Endothelial cell of umbilical vein (primary cell): ENCODE data around the gene PTPN3. TPM values are rescaled to one million over a fixed set of nuclear protein-coding genes. Genes with fewer than 3 reads are reported as not detected.

ENCODE experiments used
- BruUV-seq: library from RNA; stranded (reverse); fragments of 400-500 nt; replicated peaks from 2 replicates; lab custom pipeline; 2021; lab: Mats Ljungman, UMichigan
- CTCF ChIA-PET: fragments of 300-600, 350-600 bp; sonication (Branson Sonifier 250); formaldehyde crosslinking; loops from one replicate; lab custom pipeline; 2021; ENCODE audit warnings: antibody characterized with exemption, inconsistent platforms; lab: Charles Lee
- POLR2A ChIA-PET: fragments of 300-600, 350-600 bp; sonication (Branson Sonifier 250); formaldehyde crosslinking; loops from one replicate; lab custom pipeline; 2021; ENCODE audit warnings: antibody characterized with exemption, inconsistent platforms; lab: Charles Lee
- DNase-seq: peaks from one replicate; pipeline ENCODE4 v3.0.0-alpha.2; 2011; ENCODE audit warnings: low read depth, low spot score
- FAIRE-seq: peaks from 2 replicates; lab custom pipeline; 2011; peaks lifted over from hg19 to GRCh38; lab: Jason Lieb, UNC
- H2AFZ ChIP-seq: 2 replicates; pipeline ENCODE4 v1.6.0; 2012; ENCODE audit warnings: low read depth, low read length, control low read depth, inconsistent platforms
- H3K27ac ChIP-seq: 2 replicates; pipeline ENCODE4 v1.5.1; 2011; ENCODE audit warnings: low read depth, mild to moderate bottlenecking, control low read depth, low read length, moderate library complexity; ENCODE audit not compliant: insufficient read depth
- H3K27me3 ChIP-seq, 2 experiments: 2 replicates each; pipeline versions ENCODE4 v1.6.0 to v1.6.1; 2011; ENCODE audit warnings: low read length in 2 of 2, mixed read lengths in 1 of 2; ENCODE audit not compliant: control insufficient read depth in 2 of 2, insufficient read depth in 2 of 2
- H3K36me3 ChIP-seq, 2 experiments: 2 replicates in 1 of 2; 3 replicates in 1 of 2; pipeline ENCODE4 v1.5.1; 2011; ENCODE audit warnings: low read length in 2 of 2, mild to moderate bottlenecking in 1 of 2, moderate library complexity in 1 of 2; ENCODE audit not compliant: control insufficient read depth in 2 of 2, insufficient read depth in 2 of 2; ENCODE audit errors: extremely low read depth in 1 of 2
- H3K4me1 ChIP-seq: 3 replicates; pipeline ENCODE4 v1.5.1; 2011; ENCODE audit warnings: mild to moderate bottlenecking, low read length; ENCODE audit not compliant: control insufficient read depth, insufficient read depth; ENCODE audit errors: extremely low read depth
- H3K4me2 ChIP-seq: 2 replicates; pipeline ENCODE4 v1.6.1; 2011; ENCODE audit warnings: low read length, control low read depth, mixed read lengths; ENCODE audit not compliant: insufficient read depth
- H3K4me3 ChIP-seq, 3 experiments: fragments of 200-600 bp in 1 of 3; sonication (generic), shearing (Covaris generic) in 1 of 3; replicated peaks in 1 of 3; 2 replicates each; pipeline ENCODE4 v1.5.1; 2011 to 2016; ENCODE audit warnings: control low read depth in 3 of 3, low read length in 3 of 3, mild to moderate bottlenecking in 2 of 3, inconsistent platforms in 1 of 3, low read depth in 1 of 3, moderate library complexity in 1 of 3; ENCODE audit not compliant: insufficient read depth in 1 of 3
- H3K79me2 ChIP-seq: 2 replicates; pipeline ENCODE4 v1.6.0; 2012; ENCODE audit warnings: low read length, inconsistent platforms; ENCODE audit not compliant: control insufficient read depth, insufficient read depth
- H3K9ac ChIP-seq: replicated peaks from 2 replicates; pipeline ENCODE3; 2011; ENCODE audit warnings: low read length, control low read depth; ENCODE audit not compliant: insufficient read depth; ENCODE audit errors: extremely low read depth
- H3K9me1 ChIP-seq: replicated peaks from 3 replicates; pipeline ENCODE4 v1.6.0; 2011; ENCODE audit warnings: mild to moderate bottlenecking, low read length; ENCODE audit not compliant: control insufficient read depth, insufficient read depth; ENCODE audit errors: extremely low read depth
- H3K9me3 ChIP-seq: replicated peaks from 2 replicates; pipeline ENCODE4 v1.5.1; 2012; ENCODE audit warnings: low read length, inconsistent platforms; ENCODE audit not compliant: control insufficient read depth, insufficient read depth
- H4K20me1 ChIP-seq: replicated peaks from 2 replicates; pipeline ENCODE3; 2011; ENCODE audit warnings: mild to moderate bottlenecking, low read length; ENCODE audit not compliant: control insufficient read depth, insufficient read depth; ENCODE audit errors: extremely low read depth
- CTCF ChIP-seq, 2 donors: IDR thresholded peaks; 1 replicate in 1 of 2; 2 replicates in 1 of 2; pipeline ENCODE4 v1.5.1; 2011; ENCODE audit warnings: low read length in 2 of 2, mild to moderate bottlenecking in 2 of 2, moderate library complexity in 2 of 2, control low read depth in 1 of 2, inconsistent platforms in 1 of 2, low read depth in 1 of 2; ENCODE audit not compliant: insufficient read depth in 1 of 2; ENCODE audit errors: extremely low read depth in 1 of 2
- EZH2 ChIP-seq: IDR thresholded peaks from 2 replicates; pipeline ENCODE4 v1.6.1; 2012; ENCODE audit warnings: borderline replicate concordance, low read depth, mild to moderate bottlenecking, moderate library complexity, low read length, inconsistent platforms; ENCODE audit not compliant: severe bottlenecking
- FOS ChIP-seq: IDR thresholded peaks from 2 replicates; pipeline ENCODE4 v1.6.1; 2011; ENCODE audit warnings: mild to moderate bottlenecking, low read length, moderate library complexity, borderline replicate concordance; ENCODE audit not compliant: insufficient read depth
- GATA2 ChIP-seq: IDR thresholded peaks from 2 replicates; pipeline ENCODE4 v1.7.0; 2011; ENCODE audit warnings: low read depth, mild to moderate bottlenecking, moderate library complexity, mixed read lengths, low read length; ENCODE audit not compliant: insufficient read length, insufficient read depth
- JUN ChIP-seq: IDR thresholded peaks from 2 replicates; pipeline ENCODE4 v1.6.1; 2011; ENCODE audit warnings: borderline replicate concordance, low read depth; ENCODE audit not compliant: insufficient read length, insufficient read depth
- MYC ChIP-seq: IDR thresholded peaks from one replicate; pipeline ENCODE4 v1.6.1; 2011; ENCODE audit warnings: mild to moderate bottlenecking, low read depth, low read length
- POLR2A ChIP-seq: IDR thresholded peaks from 2 replicates; pipeline ENCODE4 v1.6.1; 2012; ENCODE audit warnings: low read depth, mild to moderate bottlenecking, control low read depth, low read length
- POLR2AphosphoS5 ChIP-seq: IDR thresholded peaks from 2 replicates; pipeline ENCODE4 v1.6.1; 2012; ENCODE audit warnings: low read depth, mild to moderate bottlenecking, control low read depth, low read length, moderate library complexity; ENCODE audit not compliant: insufficient read depth
- dilution Hi-C: fragments of 300-500 bp; cut with MboI; formaldehyde crosslinking; loops from one replicate; pipeline ENCODE4 v1.15.0; 2019; ENCODE audit warnings: low sequenced_read_pairs; ENCODE audit not compliant: extremely low pct_ligation_motif_present
- intact Hi-C: fragments of 100-400 bp; cut with micrococcal nuclease; formaldehyde crosslinking; loops from one replicate; pipeline ENCODE4 v1.10.0; 2022
- polyA plus RNA-seq, 4 experiments: library from polyadenylated mRNA; depleted of rRNA in 3 of 4; stranded (reverse) in 3 of 4; unstranded in 1 of 4; fragments of >200 nt; gene quantifications; 2 replicates each; pipeline versions ENCODE4 v1.2.1 to v1.2.3, GENCODE V29; 2011 to 2012; ENCODE audit warnings: missing spikeins in 1 of 4
- total RNA-seq: library from RNA; stranded (reverse); gene quantifications from 2 replicates; pipeline ENCODE4 v1.2.3, GENCODE V29; 2021
- TF ChIP-seq, protein P1 (sequence below): IDR thresholded peaks from 2 replicates; pipeline ENCODE4 v1.6.1; 2011; ENCODE audit not compliant: insufficient read depth, insufficient read length

PTPN3 gene
- total and polyA plus RNA-seq, 2 donors (not counting 3 experiments of a cell fraction or from before 2014, with no cell fraction given), result 0.01 TPM; not detected in 1

DNA sequence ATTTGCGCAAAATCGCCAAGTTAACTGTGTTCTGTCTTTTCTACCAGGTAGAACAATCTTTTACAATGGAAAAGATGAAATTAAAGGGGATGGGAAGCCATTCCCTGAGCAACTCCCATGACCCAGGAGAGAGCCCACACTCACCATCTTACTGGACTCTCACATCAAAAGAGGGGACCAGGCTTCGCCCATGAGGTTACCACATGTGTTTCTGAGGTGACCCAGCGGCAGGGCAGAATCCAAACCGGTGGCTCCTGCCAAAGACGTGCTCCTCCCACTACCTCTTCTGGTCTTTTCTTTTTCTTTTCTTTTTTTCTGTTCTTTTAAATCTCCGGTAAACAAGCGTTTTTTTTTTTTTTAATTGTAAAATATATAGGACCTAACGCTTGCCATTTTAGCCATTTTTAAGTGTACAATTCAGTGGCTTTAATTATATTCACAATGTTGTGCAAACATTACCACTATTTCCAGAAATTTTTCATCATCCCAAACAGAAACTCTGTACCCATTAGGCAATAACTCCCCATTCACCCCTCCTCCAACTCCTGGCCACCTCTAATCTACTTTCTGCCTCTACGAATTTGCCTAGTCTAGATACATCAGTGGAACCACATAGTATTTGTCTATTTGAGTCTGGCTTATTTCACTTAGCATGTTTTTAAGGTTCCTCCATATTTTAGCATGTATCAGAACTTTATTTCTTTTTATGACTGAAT, 19.3 kb downstream of the PTPN3 start:
- no peaks in the 10 kb centered on the region for H3K4me1 ChIP-seq
- H3K36me3 ChIP-seq, result no peaks in the 10 kb centered on the region
- H3K9me1 ChIP-seq, result no peaks in the 10 kb centered on the region
- TF ChIP-seq EZH2 (no peak), JUN (no peak), CTCF (IDR thresholded peaks at IDR 0.05; ENCODE audit: extremely low read depth in 1 of 2, insufficient read depth in 1 of 2, low read depth in 1 of 2, low read length in 2 of 2) (no peak), MYC (no peak), FOS (no peak), POLR2AphosphoS5 (no peak), POLR2A (no peak), GATA2 (no peak)
- TF ChIP-seq, protein P1, sequence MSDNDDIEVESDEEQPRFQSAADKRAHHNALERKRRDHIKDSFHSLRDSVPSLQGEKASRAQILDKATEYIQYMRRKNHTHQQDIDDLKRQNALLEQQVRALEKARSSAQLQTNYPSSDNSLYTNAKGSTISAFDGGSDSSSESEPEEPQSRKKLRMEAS, result no peak
- FAIRE-seq, result no peak
- H3K9ac ChIP-seq, result no peak overlapping the region
- ChIA-PET CTCF (interaction anchor here (1.4 to 2.9 kb wide), 3 partner anchors 9 to 22 kb away, joined by 3 to 17 read pairs (median 13); no protein-coding TSS in a partner anchor), POLR2A (no interaction called here)
- H3K4me3 ChIP-seq, result no peak overlapping the region
- no peak overlapping the region for H3K27ac ChIP-seq
- no TSS peak for BruUV-seq
- H2AFZ ChIP-seq, result no peak overlapping the region
- dilution Hi-C loops (no loop called here), intact Hi-C loops (no loop called here)
- H3K27me3 ChIP-seq, result peaks cover 10 to 22% of the 10 kb centered on the region in 2 experiments
- H4K20me1 ChIP-seq, result no peaks in the 10 kb centered on the region
- DNase-seq, result no peak
- no peak overlapping the region for H3K4me2 ChIP-seq
- no peaks in the 10 kb centered on the region for H3K9me3 ChIP-seq
- no peaks in the 10 kb centered on the region for H3K79me2 ChIP-seq
